Measurements from ENCODE around the gene PLCL2.

The PLCL2 gene

DNA sequence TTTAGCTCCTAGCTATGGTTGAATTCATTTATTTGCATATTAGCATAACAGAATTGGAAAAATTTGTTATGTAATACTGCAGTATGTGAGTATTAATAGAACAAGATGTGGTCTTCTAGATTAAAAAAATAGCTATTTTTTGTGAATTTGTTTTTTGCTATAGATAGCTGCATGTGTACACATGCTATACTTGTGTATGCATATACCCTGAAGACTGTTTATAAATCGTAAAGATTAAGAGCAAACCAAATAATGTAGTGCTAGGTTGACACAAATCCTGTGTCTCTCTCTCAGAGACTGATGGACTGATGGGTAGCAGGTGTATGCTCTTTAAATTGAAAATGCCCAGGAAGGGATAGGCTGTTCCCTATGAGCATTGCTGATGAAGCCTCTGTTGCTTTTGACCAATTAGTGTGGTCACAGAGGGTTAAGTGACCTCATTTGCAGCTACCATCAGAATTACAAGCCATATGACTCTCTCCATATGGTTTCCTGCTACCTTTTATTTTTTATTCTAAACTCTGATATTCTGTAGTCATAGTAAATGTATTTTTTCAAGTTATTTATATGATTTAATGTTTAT is 9.0 kb downstream of the PLCL2 start:
- no peak for TF ChIP-seq FOXP2 (optimal IDR thresholded peaks at IDR 0.05; ENCODE audit: control extremely low read depth, extremely low read length, insufficient read depth)
- Histone ChIP-seq H3K4me3 (no peak overlapping the region), H3K9me3 (ENCODE audit: low read depth, low read length) (no peaks in the 10 kb centered on the region), H3K9ac (ENCODE audit: insufficient read length) (no peak overlapping the region), H3K27ac (no peak overlapping the region), H3K36me3 (ENCODE audit: insufficient read depth, low read length) (no peaks in the 10 kb centered on the region)
- no peak for DNase-seq (ENCODE audit: low read depth, low spot score)

GRCh38 chr3:16896094-16896627 is 11.4 kb downstream of the PLCL2 start:
- Histone ChIP-seq H3K27ac (no peak overlapping the region), H3K9ac (ENCODE audit: insufficient read length) (no peak overlapping the region), H3K36me3 (ENCODE audit: insufficient read depth, low read length) (no peaks in the 10 kb centered on the region), H3K4me3 (no peak overlapping the region), H3K9me3 (ENCODE audit: low read depth, low read length) (no peaks in the 10 kb centered on the region)
- DNase-seq (ENCODE audit: low read depth, low spot score) = no peak
- TF ChIP-seq POLR2AphosphoS5 (IDR thresholded peaks at IDR 0.05; ENCODE audit: borderline replicate concordance, low read depth, low read length) (no peak), EZH2 (IDR thresholded peaks at IDR 0.05) (no peak), FOXP2 (optimal IDR thresholded peaks at IDR 0.05; ENCODE audit: control extremely low read depth, extremely low read length, insufficient read depth) (no peak)

GRCh38 chr3:16896820-16897219 is 12.1 kb downstream of the PLCL2 start:
- no peak overlapping the region for H3K27ac ChIP-seq
- no peak overlapping the region for H3K9ac ChIP-seq (ENCODE audit: insufficient read length)
- no peaks in the 10 kb centered on the region for H3K9me3 ChIP-seq (ENCODE audit: low read depth, low read length)
- no peak overlapping the region for H3K4me3 ChIP-seq
- H3K36me3 ChIP-seq (ENCODE audit: insufficient read depth, low read length) = no peaks in the 10 kb centered on the region
- no peak for DNase-seq (ENCODE audit: low read depth, low spot score)
- TF ChIP-seq POLR2AphosphoS5 (IDR thresholded peaks at IDR 0.05; ENCODE audit: borderline replicate concordance, low read depth, low read length) (no peak), EZH2 (IDR thresholded peaks at IDR 0.05) (no peak)

GRCh38 chr3:16897254-16897926 is 12.6 kb downstream of the PLCL2 start:
- Histone ChIP-seq H3K27ac (no peak overlapping the region), H3K36me3 (ENCODE audit: insufficient read depth, low read length) (no peaks in the 10 kb centered on the region), H3K9me3 (ENCODE audit: low read depth, low read length) (no peaks in the 10 kb centered on the region), H3K9ac (ENCODE audit: insufficient read length) (no peak overlapping the region), H3K4me3 (no peak overlapping the region)
- DNase-seq (ENCODE audit: low read depth, low spot score) = no peak
- no peak for TF ChIP-seq EZH2 (IDR thresholded peaks at IDR 0.05)

DNA sequence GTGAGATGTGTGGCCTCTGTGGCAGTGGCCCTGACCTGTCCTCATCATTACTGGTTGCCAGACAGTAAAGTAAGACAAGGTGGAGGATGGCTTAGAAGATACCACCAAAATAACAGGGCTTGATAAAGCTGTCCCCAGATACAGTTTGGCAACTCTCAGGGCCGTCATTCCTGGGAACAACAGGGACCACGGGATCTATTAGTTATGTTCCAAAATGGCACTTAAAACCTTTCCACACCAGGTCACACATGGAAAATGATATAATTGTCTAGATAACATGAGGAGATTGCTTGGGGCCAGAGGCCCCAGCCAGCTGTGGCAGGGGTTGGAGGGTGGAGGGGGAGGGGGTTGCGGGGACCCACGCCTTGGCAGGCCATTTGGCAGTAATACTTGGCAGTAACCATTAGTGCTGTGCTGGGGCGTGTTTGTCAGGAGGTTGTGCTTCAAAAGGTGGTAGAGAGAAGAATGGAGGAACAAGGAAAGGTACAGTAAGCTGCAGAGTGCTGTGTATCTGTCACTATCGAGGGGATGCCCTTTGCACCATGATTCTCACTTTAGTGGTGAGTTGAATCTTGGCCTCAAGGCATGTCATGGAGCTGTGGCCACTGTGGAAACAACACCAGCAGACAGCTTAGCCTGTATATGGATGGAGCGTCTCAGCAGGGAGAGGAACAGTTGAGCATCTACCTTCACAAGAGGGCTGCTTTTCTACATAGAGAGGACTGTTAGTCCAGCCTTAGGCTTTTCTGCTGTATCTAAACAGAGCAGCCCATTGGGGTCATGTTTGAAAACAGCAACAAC is 14.0 kb downstream of the PLCL2 start:
- H3K36me3 ChIP-seq (ENCODE audit: insufficient read depth, low read length) = no peaks in the 10 kb centered on the region
- TF ChIP-seq EZH2 (IDR thresholded peaks at IDR 0.05) = no peak
- TF ChIP-seq FOXP2 (optimal IDR thresholded peaks at IDR 0.05; ENCODE audit: control extremely low read depth, extremely low read length, insufficient read depth) = no peak
- no peak for TF ChIP-seq POLR2AphosphoS5 (IDR thresholded peaks at IDR 0.05; ENCODE audit: borderline replicate concordance, low read depth, low read length)
- no peak for DNase-seq (ENCODE audit: low read depth, low spot score)
- H3K4me3 ChIP-seq = no peak overlapping the region
- H3K9ac ChIP-seq (ENCODE audit: insufficient read length) = no peak overlapping the region
- no peak overlapping the region for H3K27ac ChIP-seq
- no peaks in the 10 kb centered on the region for H3K9me3 ChIP-seq (ENCODE audit: low read depth, low read length)

GRCh38 chr3:16899919-16900318 is 15.2 kb downstream of the PLCL2 start:
- Histone ChIP-seq H3K36me3 (ENCODE audit: insufficient read depth, low read length) (no peaks in the 10 kb centered on the region), H3K27ac (no peak overlapping the region), H3K9me3 (ENCODE audit: low read depth, low read length) (no peaks in the 10 kb centered on the region), H3K9ac (ENCODE audit: insufficient read length) (no peak overlapping the region), H3K4me3 (no peak overlapping the region)
- no peak for TF ChIP-seq POLR2AphosphoS5 (IDR thresholded peaks at IDR 0.05; ENCODE audit: borderline replicate concordance, low read depth, low read length)
- no peak for TF ChIP-seq FOXP2 (optimal IDR thresholded peaks at IDR 0.05; ENCODE audit: control extremely low read depth, extremely low read length, insufficient read depth)
- no peak for TF ChIP-seq EZH2 (IDR thresholded peaks at IDR 0.05)
- DNase-seq (ENCODE audit: low read depth, low spot score) = no peak

- H3K9me3 ChIP-seq (ENCODE audit: low read depth, low read length) = no peaks in the 10 kb centered on the region
- no peak for TF ChIP-seq FOXP2 (optimal IDR thresholded peaks at IDR 0.05; ENCODE audit: control extremely low read depth, extremely low read length, insufficient read depth)
- TF ChIP-seq POLR2AphosphoS5 (IDR thresholded peaks at IDR 0.05; ENCODE audit: borderline replicate concordance, low read depth, low read length) = no peak
- no peak for TF ChIP-seq EZH2 (IDR thresholded peaks at IDR 0.05)
- H3K9ac ChIP-seq (ENCODE audit: insufficient read length) = no peak overlapping the region
- no peak for DNase-seq (ENCODE audit: low read depth, low spot score)
- no peak overlapping the region for H3K4me3 ChIP-seq
- no peaks in the 10 kb centered on the region for H3K36me3 ChIP-seq (ENCODE audit: insufficient read depth, low read length)
- no peak overlapping the region for H3K27ac ChIP-seq
These were observed 16.2 kb downstream of the PLCL2 start for GRCh38 chr3:16900779-16901440.

All from SK-N-MC (cell line).